Ishikawa (cell line): ENCODE results near the gene BRAP.

ENCODE experiments used
- CEBPB ChIP-seq: IDR thresholded peaks from 2 replicates; pipeline ENCODE4 v1.6.1; 2012
- CREB1 ChIP-seq: IDR thresholded peaks from 2 replicates; pipeline ENCODE4 v1.6.1; 2012; ENCODE audit warnings: low read depth
- EGR1 ChIP-seq: IDR thresholded peaks from 2 replicates; pipeline ENCODE4 v1.6.1; 2012
- EP300 ChIP-seq: IDR thresholded peaks from 2 replicates; pipeline ENCODE4 v1.6.1; 2012; ENCODE audit warnings: borderline replicate concordance
- FOXM1 ChIP-seq: IDR thresholded peaks from 2 replicates; pipeline ENCODE4 v1.6.1; 2012; ENCODE audit warnings: low read depth, borderline replicate concordance
- NFIC ChIP-seq: IDR thresholded peaks from 2 replicates; pipeline ENCODE4 v1.6.1; 2012
- RAD21 ChIP-seq: IDR thresholded peaks from 2 replicates; pipeline ENCODE4 v1.6.1; 2012; ENCODE audit warnings: low read depth
- TAF1 ChIP-seq: IDR thresholded peaks from 2 replicates; pipeline ENCODE4 v1.6.1; 2012; ENCODE audit warnings: low read depth, mild to moderate bottlenecking
- TCF12 ChIP-seq: IDR thresholded peaks from 2 replicates; pipeline ENCODE4 v1.6.1; 2012; ENCODE audit warnings: low read depth
- TEAD4 ChIP-seq: IDR thresholded peaks from 2 replicates; pipeline ENCODE4 v1.6.1; 2012
- YY1 ChIP-seq: IDR thresholded peaks from 2 replicates; pipeline ENCODE4 v1.6.1; 2012; ENCODE audit warnings: low read depth
- ZBTB7A ChIP-seq: IDR thresholded peaks from 2 replicates; pipeline ENCODE4 v1.6.1; 2012; ENCODE audit warnings: low read depth
- TF ChIP-seq, protein P1 (sequence below): IDR thresholded peaks from 2 replicates; pipeline ENCODE4 v1.6.1; 2012
- TF ChIP-seq, protein P2 (sequence below): IDR thresholded peaks from 2 replicates; pipeline ENCODE4 v1.6.1; 2012; ENCODE audit warnings: low read depth, mild to moderate bottlenecking

DNA sequence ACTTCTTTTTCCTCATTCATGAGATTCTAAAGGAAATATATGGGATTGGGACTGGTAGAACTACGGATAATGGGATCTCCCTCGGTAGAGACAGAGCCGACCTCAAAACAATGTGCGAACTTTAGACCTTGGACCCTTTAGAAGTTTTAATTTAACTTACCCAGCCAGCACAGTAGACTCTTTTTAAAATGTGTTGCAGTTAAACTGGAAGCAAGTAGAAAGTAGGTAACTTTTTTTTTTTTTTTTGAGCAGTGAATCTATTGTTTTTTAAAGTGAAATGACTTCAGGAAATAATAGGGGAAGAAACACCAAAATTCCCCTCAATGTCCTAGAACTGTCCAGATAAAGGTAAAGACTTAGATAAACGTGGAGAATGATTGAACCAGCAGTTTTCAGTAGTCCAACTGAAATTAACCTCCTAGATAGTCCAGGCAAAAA, 85.5 kb downstream of the BRAP start:
- TF ChIP-seq TAF1 (no peak), EP300 (no peak), RAD21 (no peak), EGR1 (no peak), CEBPB (no peak), TEAD4 (no peak), TCF12 (no peak), CREB1 (no peak), NFIC (no peak), ZBTB7A (no peak), FOXM1 (no peak), YY1 (no peak)
- TF ChIP-seq, protein P1, sequence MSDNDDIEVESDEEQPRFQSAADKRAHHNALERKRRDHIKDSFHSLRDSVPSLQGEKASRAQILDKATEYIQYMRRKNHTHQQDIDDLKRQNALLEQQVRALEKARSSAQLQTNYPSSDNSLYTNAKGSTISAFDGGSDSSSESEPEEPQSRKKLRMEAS: no peak
- TF ChIP-seq, protein P2, sequence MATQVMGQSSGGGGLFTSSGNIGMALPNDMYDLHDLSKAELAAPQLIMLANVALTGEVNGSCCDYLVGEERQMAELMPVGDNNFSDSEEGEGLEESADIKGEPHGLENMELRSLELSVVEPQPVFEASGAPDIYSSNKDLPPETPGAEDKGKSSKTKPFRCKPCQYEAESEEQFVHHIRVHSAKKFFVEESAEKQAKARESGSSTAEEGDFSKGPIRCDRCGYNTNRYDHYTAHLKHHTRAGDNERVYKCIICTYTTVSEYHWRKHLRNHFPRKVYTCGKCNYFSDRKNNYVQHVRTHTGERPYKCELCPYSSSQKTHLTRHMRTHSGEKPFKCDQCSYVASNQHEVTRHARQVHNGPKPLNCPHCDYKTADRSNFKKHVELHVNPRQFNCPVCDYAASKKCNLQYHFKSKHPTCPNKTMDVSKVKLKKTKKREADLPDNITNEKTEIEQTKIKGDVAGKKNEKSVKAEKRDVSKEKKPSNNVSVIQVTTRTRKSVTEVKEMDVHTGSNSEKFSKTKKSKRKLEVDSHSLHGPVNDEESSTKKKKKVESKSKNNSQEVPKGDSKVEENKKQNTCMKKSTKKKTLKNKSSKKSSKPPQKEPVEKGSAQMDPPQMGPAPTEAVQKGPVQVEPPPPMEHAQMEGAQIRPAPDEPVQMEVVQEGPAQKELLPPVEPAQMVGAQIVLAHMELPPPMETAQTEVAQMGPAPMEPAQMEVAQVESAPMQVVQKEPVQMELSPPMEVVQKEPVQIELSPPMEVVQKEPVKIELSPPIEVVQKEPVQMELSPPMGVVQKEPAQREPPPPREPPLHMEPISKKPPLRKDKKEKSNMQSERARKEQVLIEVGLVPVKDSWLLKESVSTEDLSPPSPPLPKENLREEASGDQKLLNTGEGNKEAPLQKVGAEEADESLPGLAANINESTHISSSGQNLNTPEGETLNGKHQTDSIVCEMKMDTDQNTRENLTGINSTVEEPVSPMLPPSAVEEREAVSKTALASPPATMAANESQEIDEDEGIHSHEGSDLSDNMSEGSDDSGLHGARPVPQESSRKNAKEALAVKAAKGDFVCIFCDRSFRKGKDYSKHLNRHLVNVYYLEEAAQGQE: no peak
